ENCODE measurements around the gene AGRN. TPM values are rescaled to one million over a fixed set of nuclear protein-coding genes. Genes with fewer than 3 reads are reported as not detected.
A peak's percentile ranks its signal among the peaks of the same experiment; 100 is the strongest.

The AGRN gene
- total and polyA plus RNA-seq, 4 donors = 1.8 to 22.4 (median 16.9) TPM

DNA sequence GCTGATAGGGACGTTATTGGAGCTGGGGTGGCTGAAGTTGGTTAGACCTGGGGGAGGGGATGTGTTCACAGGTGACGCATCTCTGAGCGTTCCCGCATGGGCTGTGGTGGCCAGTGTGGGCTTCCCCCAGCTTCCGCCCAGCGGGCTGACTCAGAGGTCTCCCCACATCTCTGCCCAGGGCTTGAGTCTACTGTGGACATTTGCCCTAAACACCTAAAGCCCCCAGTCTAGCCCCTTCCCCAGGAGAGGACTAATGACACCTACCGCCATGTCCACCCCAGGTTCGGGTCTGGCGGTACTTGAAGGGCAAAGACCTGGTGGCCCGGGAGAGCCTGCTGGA lies 2.0 kb downstream of the AGRN start:
- 89% methylated on average over 10 of the region's 10 CpGs for WGBS
- Histone ChIP-seq H3K36me3 (ENCODE audit: control insufficient read depth in 4 of 4, insufficient read depth in 3 of 4, low read depth in 1 of 4, low read length in 3 of 4) (no peaks in the 10 kb centered on the region), H3K4me3 (ENCODE audit: low read depth in 1 of 3, low read length in 3 of 3) (no peak overlapping the region), H3K9me3 (ENCODE audit: control insufficient read depth in 4 of 4, low read length in 3 of 4) (no peaks in the 10 kb centered on the region), H3K27me3 (ENCODE audit: control insufficient read depth in 4 of 4, insufficient read depth in 4 of 4, low read length in 3 of 4) (no peaks in the 10 kb centered on the region), H3K9ac (ENCODE audit: low read depth in 1 of 2, low read length in 2 of 2) (no peak overlapping the region), H3K27ac (ENCODE audit: low read depth in 1 of 2, low read length in 2 of 2) (no peak overlapping the region), H3K4me1 (ENCODE audit: control insufficient read depth in 4 of 4, insufficient read depth in 4 of 4, low read length in 3 of 4) (peaks cover 3 to 10% (median 7%) of the 10 kb centered on the region in 4 donors)
- DNase-seq (ENCODE audit: low spot score) = no peak
- TF ChIP-seq FOXA2 (IDR thresholded peaks at IDR 0.05) (no peak), JUND (IDR thresholded peaks at IDR 0.05) (no peak)
- TF ChIP-seq, protein P1, sequence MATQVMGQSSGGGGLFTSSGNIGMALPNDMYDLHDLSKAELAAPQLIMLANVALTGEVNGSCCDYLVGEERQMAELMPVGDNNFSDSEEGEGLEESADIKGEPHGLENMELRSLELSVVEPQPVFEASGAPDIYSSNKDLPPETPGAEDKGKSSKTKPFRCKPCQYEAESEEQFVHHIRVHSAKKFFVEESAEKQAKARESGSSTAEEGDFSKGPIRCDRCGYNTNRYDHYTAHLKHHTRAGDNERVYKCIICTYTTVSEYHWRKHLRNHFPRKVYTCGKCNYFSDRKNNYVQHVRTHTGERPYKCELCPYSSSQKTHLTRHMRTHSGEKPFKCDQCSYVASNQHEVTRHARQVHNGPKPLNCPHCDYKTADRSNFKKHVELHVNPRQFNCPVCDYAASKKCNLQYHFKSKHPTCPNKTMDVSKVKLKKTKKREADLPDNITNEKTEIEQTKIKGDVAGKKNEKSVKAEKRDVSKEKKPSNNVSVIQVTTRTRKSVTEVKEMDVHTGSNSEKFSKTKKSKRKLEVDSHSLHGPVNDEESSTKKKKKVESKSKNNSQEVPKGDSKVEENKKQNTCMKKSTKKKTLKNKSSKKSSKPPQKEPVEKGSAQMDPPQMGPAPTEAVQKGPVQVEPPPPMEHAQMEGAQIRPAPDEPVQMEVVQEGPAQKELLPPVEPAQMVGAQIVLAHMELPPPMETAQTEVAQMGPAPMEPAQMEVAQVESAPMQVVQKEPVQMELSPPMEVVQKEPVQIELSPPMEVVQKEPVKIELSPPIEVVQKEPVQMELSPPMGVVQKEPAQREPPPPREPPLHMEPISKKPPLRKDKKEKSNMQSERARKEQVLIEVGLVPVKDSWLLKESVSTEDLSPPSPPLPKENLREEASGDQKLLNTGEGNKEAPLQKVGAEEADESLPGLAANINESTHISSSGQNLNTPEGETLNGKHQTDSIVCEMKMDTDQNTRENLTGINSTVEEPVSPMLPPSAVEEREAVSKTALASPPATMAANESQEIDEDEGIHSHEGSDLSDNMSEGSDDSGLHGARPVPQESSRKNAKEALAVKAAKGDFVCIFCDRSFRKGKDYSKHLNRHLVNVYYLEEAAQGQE (IDR thresholded peaks at IDR 0.05) = no peak

DNA sequence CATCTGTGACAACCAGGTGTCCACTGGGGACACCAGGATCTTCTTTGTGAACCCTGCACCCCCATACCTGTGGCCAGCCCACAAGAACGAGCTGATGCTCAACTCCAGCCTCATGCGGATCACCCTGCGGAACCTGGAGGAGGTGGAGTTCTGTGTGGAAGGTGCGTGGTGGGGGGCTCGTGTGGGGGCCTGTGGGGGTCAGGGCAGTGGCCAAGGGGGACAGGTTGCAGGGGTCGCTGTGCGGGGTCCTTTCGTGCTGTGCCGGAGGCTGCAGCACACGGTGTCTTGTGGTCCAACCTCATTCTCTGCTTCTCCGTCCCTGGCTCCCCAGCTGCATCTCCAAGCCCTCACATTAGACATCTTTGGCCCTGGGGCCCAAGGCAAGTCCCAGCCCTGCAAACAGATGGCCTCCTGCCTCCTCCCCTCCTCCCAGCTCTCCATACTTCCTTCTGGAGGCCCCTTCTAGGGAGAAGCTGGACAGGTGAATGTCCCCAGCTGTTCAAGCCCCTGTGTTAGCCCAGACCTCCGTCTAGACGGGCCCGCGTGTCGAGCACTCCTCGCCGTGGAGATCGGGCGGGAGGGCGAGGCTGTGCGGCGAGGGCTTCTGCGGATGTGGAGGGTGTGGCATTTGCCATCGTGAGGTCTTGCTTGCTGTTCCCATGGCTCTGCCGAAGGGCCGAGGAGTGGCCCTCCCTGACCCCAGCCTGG lies 2.5 kb downstream of the AGRN start:
- Histone ChIP-seq H3K9ac (ENCODE audit: low read depth in 1 of 2, low read length in 2 of 2) (no peak overlapping the region), H3K36me3 (ENCODE audit: control insufficient read depth in 4 of 4, insufficient read depth in 3 of 4, low read depth in 1 of 4, low read length in 3 of 4) (no peaks in the 10 kb centered on the region), H3K27ac (ENCODE audit: low read depth in 1 of 2, low read length in 2 of 2) (no peak overlapping the region), H3K4me1 (ENCODE audit: control insufficient read depth in 4 of 4, insufficient read depth in 4 of 4, low read length in 3 of 4) (peaks cover 3 to 10% (median 7%) of the 10 kb centered on the region in 4 donors), H3K9me3 (ENCODE audit: control insufficient read depth in 4 of 4, low read length in 3 of 4) (no peaks in the 10 kb centered on the region), H3K27me3 (ENCODE audit: control insufficient read depth in 4 of 4, insufficient read depth in 4 of 4, low read length in 3 of 4) (no peaks in the 10 kb centered on the region), H3K4me3 (ENCODE audit: low read depth in 1 of 3, low read length in 3 of 3) (no peak overlapping the region)
- DNase-seq (ENCODE audit: low spot score) = peak; percentile 50
- TF ChIP-seq, protein P1 (IDR thresholded peaks at IDR 0.05) = no peak
- no peak for TF ChIP-seq FOXA1 (IDR thresholded peaks at IDR 0.05)
- TF ChIP-seq, protein P2, sequence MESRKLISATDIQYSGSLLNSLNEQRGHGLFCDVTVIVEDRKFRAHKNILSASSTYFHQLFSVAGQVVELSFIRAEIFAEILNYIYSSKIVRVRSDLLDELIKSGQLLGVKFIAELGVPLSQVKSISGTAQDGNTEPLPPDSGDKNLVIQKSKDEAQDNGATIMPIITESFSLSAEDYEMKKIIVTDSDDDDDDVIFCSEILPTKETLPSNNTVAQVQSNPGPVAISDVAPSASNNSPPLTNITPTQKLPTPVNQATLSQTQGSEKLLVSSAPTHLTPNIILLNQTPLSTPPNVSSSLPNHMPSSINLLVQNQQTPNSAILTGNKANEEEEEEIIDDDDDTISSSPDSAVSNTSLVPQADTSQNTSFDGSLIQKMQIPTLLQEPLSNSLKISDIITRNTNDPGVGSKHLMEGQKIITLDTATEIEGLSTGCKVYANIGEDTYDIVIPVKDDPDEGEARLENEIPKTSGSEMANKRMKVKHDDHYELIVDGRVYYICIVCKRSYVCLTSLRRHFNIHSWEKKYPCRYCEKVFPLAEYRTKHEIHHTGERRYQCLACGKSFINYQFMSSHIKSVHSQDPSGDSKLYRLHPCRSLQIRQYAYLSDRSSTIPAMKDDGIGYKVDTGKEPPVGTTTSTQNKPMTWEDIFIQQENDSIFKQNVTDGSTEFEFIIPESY (IDR thresholded peaks at IDR 0.05) = no peak
- no peak for TF ChIP-seq TAF1 (conservative IDR thresholded peaks at IDR 0.05)
- TF ChIP-seq RXRA (IDR thresholded peaks at IDR 0.05) = no peak
- no peak for TF ChIP-seq HNF4A (conservative IDR thresholded peaks at IDR 0.05)
- no peak for TF ChIP-seq HNF4G (IDR thresholded peaks at IDR 0.05)
- no peak for TF ChIP-seq FOXA2 (IDR thresholded peaks at IDR 0.05)
- TF ChIP-seq, protein P3, sequence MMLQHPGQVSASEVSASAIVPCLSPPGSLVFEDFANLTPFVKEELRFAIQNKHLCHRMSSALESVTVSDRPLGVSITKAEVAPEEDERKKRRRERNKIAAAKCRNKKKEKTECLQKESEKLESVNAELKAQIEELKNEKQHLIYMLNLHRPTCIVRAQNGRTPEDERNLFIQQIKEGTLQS (IDR thresholded peaks at IDR 0.05) = no peak
- TF ChIP-seq RAD21 (IDR thresholded peaks at IDR 0.05) = no peak
- no peak for TF ChIP-seq NR2F2 (IDR thresholded peaks at IDR 0.05)
- TF ChIP-seq, protein P4, sequence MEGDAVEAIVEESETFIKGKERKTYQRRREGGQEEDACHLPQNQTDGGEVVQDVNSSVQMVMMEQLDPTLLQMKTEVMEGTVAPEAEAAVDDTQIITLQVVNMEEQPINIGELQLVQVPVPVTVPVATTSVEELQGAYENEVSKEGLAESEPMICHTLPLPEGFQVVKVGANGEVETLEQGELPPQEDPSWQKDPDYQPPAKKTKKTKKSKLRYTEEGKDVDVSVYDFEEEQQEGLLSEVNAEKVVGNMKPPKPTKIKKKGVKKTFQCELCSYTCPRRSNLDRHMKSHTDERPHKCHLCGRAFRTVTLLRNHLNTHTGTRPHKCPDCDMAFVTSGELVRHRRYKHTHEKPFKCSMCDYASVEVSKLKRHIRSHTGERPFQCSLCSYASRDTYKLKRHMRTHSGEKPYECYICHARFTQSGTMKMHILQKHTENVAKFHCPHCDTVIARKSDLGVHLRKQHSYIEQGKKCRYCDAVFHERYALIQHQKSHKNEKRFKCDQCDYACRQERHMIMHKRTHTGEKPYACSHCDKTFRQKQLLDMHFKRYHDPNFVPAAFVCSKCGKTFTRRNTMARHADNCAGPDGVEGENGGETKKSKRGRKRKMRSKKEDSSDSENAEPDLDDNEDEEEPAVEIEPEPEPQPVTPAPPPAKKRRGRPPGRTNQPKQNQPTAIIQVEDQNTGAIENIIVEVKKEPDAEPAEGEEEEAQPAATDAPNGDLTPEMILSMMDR (IDR thresholded peaks at IDR 0.05; ENCODE audit: low read depth, low read length, missing input control) = no peak
- no peak for TF ChIP-seq EGR1 (IDR thresholded peaks at IDR 0.05; ENCODE audit: low read depth in 2 of 2)
- TF ChIP-seq GABPA (IDR thresholded peaks at IDR 0.05 in 1 of 2, conservative IDR thresholded peaks at IDR 0.05 in 1 of 2) = no peak
- no peak for TF ChIP-seq SP1 (IDR thresholded peaks at IDR 0.05)
- 89% methylated on average over 27 of the region's 27 CpGs for WGBS
